K562 (cell line): ENCODE data around the gene GJC2. TPM values are rescaled to one million over a fixed set of nuclear protein-coding genes. Genes with fewer than 3 reads are reported as not detected.

Experiments used
- CAMTA2 ChIP-seq: fragments of 250-450 bp; sonication (Bioruptor Pico); conservative IDR thresholded peaks from 2 replicates; pipeline ENCODE4 v1.5.1; 2022
- CBFA2T3 ChIP-seq: fragments of 450-650 bp; IDR thresholded peaks from 2 replicates; pipeline ENCODE4 v1.6.1; 2017
- CHD4 ChIP-seq: fragments of 200-600 bp; sonication (generic); IDR thresholded peaks from 3 replicates; pipeline ENCODE4 v1.6.1; 2012; ENCODE audit warnings: low read depth, mild to moderate bottlenecking, mixed read lengths, low read length, inconsistent platforms; ENCODE audit not compliant: insufficient read depth, insufficient replicate concordance, poor library complexity, severe bottlenecking
- ELF2 ChIP-seq: fragments of 250-450 bp; sonication (Bioruptor Pico); IDR thresholded peaks from 2 replicates; pipeline ENCODE4 v1.5.0; 2021; ENCODE audit warnings: mild to moderate bottlenecking
- FOXJ2 ChIP-seq: fragments of 200-800 bp; sonication (Bioruptor generic); IDR thresholded peaks from 2 replicates; pipeline ENCODE4 v1.6.1; 2016; ENCODE audit warnings: missing genetic modification characterization, missing compliant biosample characterization
- HMG20B ChIP-seq: fragments of 250-450 bp; sonication (Bioruptor Pico); IDR thresholded peaks from 2 replicates; pipeline ENCODE4 v1.5.0; 2021; ENCODE audit warnings: mild to moderate bottlenecking
- HOXB6 ChIP-seq: fragments of 250-450 bp; sonication (Bioruptor Pico); IDR thresholded peaks from 2 replicates; pipeline ENCODE4 v1.5.1; 2022; ENCODE audit warnings: mild to moderate bottlenecking, borderline replicate concordance
- KLF16 ChIP-seq: IDR thresholded peaks from 2 replicates; pipeline ENCODE4 v1.6.1; 2016; ENCODE audit warnings: antibody characterized with exemption
- MED1 ChIP-seq: sonication (generic); formaldehyde crosslinking; IDR thresholded peaks from 2 replicates; pipeline ENCODE4 v1.8.1; 2023; ENCODE audit warnings: missing genetic modification reagents, borderline replicate concordance
- MITF ChIP-seq: IDR thresholded peaks from 2 replicates; pipeline ENCODE4 v1.6.1; 2014; ENCODE audit warnings: antibody characterized with exemption
- MNT ChIP-seq, 2 experiments: fragments of 450-650 bp; conservative IDR thresholded peaks; 2 replicates each; pipeline ENCODE4 v1.6.1; 2017; ENCODE audit warnings: mild to moderate bottlenecking in 2 of 2, moderate library complexity in 2 of 2
- PPARD ChIP-seq: fragments of 250-450 bp; sonication (Bioruptor Pico); IDR thresholded peaks from 2 replicates; pipeline ENCODE4 v1.8.0; 2022; ENCODE audit warnings: inconsistent platforms, mild to moderate bottlenecking, moderate library complexity
- PURB ChIP-seq: sonication (generic); formaldehyde crosslinking; IDR thresholded peaks from 2 replicates; pipeline ENCODE4 v1.9.0; 2021; ENCODE audit warnings: low read depth, mild to moderate bottlenecking, missing genetic modification reagents
- VEZF1 ChIP-seq: fragments of 200-800 bp; sonication (Bioruptor generic); IDR thresholded peaks from 2 replicates; pipeline ENCODE4 v1.6.1; 2017; ENCODE audit warnings: missing genetic modification characterization, missing compliant biosample characterization
- ZBTB26 ChIP-seq: fragments of 450-650 bp; formaldehyde crosslinking; IDR thresholded peaks from 2 replicates; pipeline ENCODE4 v1.4.0; 2022; ENCODE audit warnings: missing genetic modification characterization
- ZNF197 ChIP-seq: fragments of 200-800 bp; sonication (Bioruptor generic); IDR thresholded peaks from 2 replicates; pipeline ENCODE4 v1.6.1; 2016; ENCODE audit warnings: low read depth, missing genetic modification characterization, missing compliant biosample characterization
- ZNF239 ChIP-seq: fragments of 250-450 bp; sonication (Bioruptor Pico); IDR thresholded peaks from 2 replicates; pipeline ENCODE4 v1.4.0; 2020; ENCODE audit warnings: mild to moderate bottlenecking
- ZNF75A ChIP-seq: fragments of 450-650 bp; formaldehyde crosslinking; IDR thresholded peaks from 2 replicates; pipeline ENCODE4 v1.4.0; 2020; ENCODE audit warnings: mild to moderate bottlenecking
- ZNF77 ChIP-seq: fragments of 250-450 bp; sonication (Bioruptor Pico); IDR thresholded peaks from 2 replicates; pipeline ENCODE4 v1.5.0; 2020
- ZNF79 ChIP-seq: fragments of 250-450 bp; sonication (Bioruptor Pico); IDR thresholded peaks from 2 replicates; pipeline ENCODE4 v1.4.0; 2020; ENCODE audit warnings: low read depth, mild to moderate bottlenecking, moderate library complexity
- polyA plus RNA-seq, 8 experiments: library from polyadenylated mRNA; depleted of rRNA in 4 of 8; stranded (reverse) in 5 of 8; unstranded in 3 of 8; fragments of >200 nt; fragmentation: Nextera tagmentation in 2 of 8; fragmentation: Illumina TruSeq in 1 of 8; extraction: Ambion mirVana in 2 of 8; extraction: Trizol in 1 of 8; gene quantifications; 2 replicates each; pipeline versions ENCODE4 v1.2.1 to v1.2.3, GENCODE V29; 2011 to 2014; ENCODE audit warnings: inconsistent platforms in 1 of 8, missing spikeins in 1 of 8
- total RNA-seq, 7 experiments: library from RNA; depleted of rRNA in 6 of 7; stranded (reverse); fragments of >200 nt in 6 of 7; fragmentation: Illumina TruSeq in 2 of 7; extraction: Trizol in 2 of 7; gene quantifications; 2 replicates each; pipeline versions ENCODE4 v1.2.1 to v1.2.3, GENCODE V29; 2011 to 2021; ENCODE audit warnings: low replicate concordance in 1 of 7
- TF ChIP-seq, protein P1 (sequence below): fragments of 450-650 bp; IDR thresholded peaks from 2 replicates; pipeline ENCODE4 v1.6.1; 2018; ENCODE audit warnings: mild to moderate bottlenecking, low read depth; ENCODE audit not compliant: partially characterized antibody

GJC2 gene
- total and polyA plus RNA-seq, 9 of the 15 experiments (the other 6 are each of a cell fraction or from before 2014, with no cell fraction given): 0.03 to 0.62 (median 0.11) TPM; not detected in 2

DNA sequence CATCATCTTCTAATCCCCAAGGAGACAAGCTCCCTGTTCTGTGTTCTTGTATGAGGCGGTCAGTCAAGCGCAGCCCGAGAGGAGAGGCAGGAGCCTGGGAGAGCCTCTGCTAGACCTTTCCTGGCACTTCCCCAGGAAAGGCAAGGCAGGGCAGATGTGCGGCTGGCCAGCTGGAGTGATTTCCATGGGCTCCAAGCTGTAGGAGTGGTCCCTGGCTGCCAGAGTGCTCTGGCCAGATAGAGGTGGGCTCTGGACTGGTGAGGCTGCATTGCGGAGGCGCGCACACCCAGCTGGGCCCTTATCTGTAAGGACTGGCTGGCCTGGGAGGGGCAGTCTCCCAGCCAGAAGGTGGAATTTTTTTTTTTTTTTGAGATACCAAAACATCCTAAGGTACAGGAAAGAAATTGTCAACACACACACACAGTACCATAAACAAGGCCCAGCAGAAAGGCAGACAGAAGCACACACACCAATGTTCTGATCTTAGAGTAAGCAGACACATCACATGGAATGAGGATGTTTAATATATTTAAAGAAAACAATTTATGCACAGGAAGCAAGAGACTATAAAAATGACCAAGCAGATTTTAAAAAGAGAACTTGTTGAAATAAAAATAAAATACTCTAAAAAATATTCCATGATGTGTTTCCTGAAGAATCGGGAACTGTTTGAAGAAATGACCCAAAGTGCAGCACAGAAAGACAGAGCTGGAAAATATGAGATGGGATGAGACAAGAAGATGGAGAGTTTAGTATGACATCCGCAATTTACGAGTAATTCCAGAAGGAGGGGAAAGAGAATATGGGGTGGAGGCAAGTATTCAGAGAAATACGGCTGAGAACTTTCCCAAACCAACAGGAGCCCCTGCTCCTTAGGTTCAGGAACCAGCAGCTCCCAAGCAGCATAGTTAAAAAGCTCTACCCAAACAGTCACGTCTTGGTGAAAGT lies 29.3 kb downstream of the GJC2 start (continued):
- TF ChIP-seq FOXJ2 (tag): peak; percentile 67; the same call in 1 of the 2 replicates
- TF ChIP-seq ZNF239 (CRISPR knock-in tag): no peak
- TF ChIP-seq MNT (conservative IDR thresholded peaks at IDR 0.05): peak in 1 of 2 experiments; percentile 55; a peak in 2 of 4 replicates
- no peak for TF ChIP-seq HMG20B (CRISPR knock-in tag)
- TF ChIP-seq ZNF77 (CRISPR knock-in tag): no peak
- TF ChIP-seq, protein P1, sequence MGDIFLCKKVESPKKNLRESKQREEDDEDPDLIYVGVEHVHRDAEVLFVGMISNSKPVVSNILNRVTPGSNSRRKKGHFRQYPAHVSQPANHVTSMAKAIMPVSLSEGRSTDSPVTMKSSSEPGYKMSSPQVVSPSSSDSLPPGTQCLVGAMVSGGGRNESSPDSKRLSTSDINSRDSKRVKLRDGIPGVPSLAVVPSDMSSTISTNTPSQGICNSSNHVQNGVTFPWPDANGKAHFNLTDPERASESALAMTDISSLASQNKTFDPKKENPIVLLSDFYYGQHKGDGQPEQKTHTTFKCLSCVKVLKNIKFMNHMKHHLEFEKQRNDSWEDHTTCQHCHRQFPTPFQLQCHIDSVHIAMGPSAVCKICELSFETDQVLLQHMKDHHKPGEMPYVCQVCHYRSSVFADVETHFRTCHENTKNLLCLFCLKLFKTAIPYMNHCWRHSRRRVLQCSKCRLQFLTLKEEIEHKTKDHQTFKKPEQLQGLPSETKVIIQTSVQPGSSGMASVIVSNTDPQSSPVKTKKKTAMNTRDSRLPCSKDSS: no peak
- no peak for TF ChIP-seq ZNF79 (CRISPR knock-in tag)
- TF ChIP-seq ZBTB26 (CRISPR knock-in tag): no peak
- TF ChIP-seq HOXB6 (CRISPR knock-in tag): no peak
- TF ChIP-seq MITF: 0 out of 2 replicates have a peak, but pooled peaks have one; percentile 18
- TF ChIP-seq ELF2 (CRISPR knock-in tag): no peak
- no peak for TF ChIP-seq CHD4
- no peak for TF ChIP-seq ZNF197 (CRISPR knock-in tag)
- peak; percentile 99 for TF ChIP-seq CBFA2T3
- peak; percentile 72; the same call in 1 of the 2 replicates for TF ChIP-seq VEZF1 (CRISPR knock-in tag)
- TF ChIP-seq CAMTA2 (CRISPR knock-in tag): no peak
- no peak for TF ChIP-seq MED1
- TF ChIP-seq ZNF75A: no peak
- no peak for TF ChIP-seq PURB
- TF ChIP-seq PPARD (CRISPR knock-in tag): no peak
- peak; percentile 91 for TF ChIP-seq KLF16
